LoVo (cell line): Measurements from ENCODE around the gene SLIT3.
"Not testable (repeated sequence)": the region's sequence is repeated elsewhere in the genome, so short reads cannot be mapped to it uniquely, and the experiment has no call there.

Source experiments
- DNase-seq: peaks from one replicate; pipeline ENCODE4 v3.0.0-alpha.2; 2016; ENCODE audit warnings: low spot score

The SLIT3 gene

DNA sequence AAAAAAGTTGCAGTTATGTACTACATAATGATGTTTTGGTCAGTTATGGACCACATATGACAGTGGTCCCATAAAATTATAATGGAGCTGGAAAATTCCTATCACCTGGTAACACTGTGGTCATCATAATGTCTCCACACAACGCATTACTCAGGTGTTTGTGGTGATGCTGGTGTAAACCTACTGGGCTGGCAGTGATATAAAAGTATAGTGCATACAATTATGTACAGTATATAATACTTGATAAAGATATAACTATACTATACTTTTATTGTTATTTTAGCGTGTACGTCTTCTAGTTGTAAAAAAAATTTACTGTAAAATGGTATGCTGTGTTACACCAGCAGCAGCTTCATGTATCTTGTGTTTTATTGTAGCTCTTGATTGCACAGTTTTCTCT is 655.7 kb downstream of the SLIT3 start:
- no peak for DNase-seq

DNA sequence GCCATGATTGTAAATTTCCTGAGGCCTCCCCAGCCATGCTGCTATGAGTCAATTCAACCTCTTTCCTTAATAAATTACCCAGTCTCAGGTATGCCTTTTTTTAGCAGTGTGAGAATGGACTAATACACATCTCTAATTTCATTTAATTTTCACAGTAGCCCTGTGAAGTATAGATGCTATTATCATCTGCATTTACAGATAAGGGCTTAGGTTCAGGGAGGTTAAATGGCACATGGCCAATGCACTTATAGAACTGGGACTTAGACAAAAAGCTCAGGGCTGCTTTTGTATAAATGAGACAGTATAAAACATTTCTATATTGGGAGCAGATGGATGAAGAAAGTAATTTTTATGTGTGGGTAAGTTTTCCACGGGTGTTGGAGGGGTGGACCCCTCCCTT is 658.9 kb downstream of the SLIT3 start:
- no peak for DNase-seq

DNA sequence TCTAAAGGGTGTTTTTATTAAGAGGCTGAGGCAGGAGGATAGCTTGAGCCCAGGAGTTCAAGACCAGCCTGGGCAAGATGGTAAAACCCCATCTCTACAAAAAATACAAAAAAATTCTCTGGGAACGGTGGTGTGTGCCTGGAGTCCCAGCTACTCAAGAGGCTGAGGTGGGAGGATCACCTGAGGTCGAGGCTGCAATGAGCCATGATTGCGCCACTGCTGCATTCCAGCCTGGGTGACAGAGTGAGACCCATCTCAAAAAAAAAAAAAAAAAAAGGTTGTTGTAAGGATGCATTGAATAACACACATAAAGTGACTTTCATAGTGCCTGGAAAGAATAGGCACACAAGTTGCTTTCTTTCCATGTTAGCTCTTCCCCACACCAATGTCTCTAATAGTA is 662.1 kb downstream of the SLIT3 start:
- not testable (repeated sequence) for DNase-seq

DNA sequence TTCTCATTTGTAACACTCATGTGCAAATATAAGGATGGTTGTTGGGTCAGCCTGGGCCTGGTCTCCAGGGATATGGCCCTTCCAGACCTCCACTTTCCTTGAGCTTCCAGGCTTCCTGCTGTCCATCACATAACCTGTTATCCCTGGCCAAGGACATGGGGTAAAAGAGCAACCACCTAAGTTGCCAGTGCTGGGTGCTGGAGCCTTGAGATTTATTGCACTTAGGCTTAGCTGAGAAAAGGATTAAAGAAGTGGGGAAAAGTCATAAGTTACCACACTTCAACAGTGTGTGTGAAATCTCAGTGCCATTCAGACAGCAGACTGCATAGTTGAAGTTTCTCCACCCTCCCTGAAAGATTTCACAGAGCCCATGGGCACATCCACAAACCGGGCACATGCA is 663.1 kb downstream of the SLIT3 start:
- no peak for DNase-seq

DNA sequence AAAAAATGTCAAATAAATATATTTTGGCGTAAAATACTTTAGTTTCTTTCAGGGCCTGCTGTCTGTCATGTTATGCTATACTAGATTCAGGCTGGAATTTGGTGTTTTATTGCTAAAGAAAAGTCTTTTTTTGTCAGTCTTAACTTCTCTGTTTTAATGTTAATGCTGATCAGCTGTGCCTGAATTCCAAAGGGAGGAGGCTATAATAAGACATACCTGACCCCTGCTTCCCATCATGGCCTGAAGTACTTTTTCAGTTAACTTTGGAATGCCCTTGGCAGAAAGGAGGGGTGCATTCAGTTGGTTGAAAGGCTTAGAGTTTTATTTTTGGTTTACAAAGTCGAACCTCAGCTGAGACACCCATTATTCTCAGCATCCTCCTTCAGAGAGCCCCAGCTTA is 663.7 kb downstream of the SLIT3 start:
- DNase-seq = no peak

DNA sequence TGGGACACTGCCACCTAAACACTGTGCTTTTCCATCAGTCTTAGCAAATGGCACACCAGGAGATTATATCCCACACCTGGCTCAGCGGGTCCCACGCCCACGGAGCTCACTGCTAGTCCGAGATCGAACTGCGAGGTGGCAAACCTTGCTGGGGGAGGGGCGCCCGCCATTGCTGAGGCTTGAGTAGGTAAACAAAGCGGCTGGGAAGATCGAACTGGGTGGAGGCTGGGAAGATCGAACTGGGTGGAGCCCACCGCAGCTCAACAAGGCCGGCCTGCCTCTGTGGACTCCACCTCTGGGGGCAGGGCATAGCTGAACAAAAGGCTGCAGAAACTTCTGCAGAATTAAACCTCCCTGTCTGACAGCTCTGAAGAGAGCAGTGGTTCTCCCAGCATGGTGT is 670.0 kb downstream of the SLIT3 start:
- DNase-seq = not testable (repeated sequence)

DNA sequence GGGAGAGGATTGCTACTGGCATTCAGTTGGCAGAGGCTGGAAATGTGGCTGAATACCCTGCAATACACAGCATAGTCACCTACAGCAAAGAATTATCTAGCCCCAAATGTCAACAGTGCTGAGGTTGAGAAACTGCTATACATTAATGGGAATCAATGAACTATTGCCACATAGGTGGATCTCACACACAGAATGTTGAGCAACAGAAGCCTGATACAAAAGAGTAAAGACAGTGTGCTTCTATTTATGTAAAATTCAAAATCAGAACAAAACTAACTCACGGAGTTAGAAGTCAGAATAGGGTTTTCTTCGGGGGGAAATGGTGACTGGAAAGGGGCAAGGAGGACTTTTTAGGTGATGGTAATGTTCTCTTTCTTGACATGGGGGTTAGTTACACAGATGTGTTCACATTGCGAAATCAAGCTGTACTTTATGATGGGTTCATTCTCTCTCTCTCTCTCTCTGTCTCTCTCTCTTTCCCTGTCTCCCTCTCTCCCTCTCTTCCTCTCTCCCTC is 676.0 kb downstream of the SLIT3 start:
- no peak for DNase-seq

DNA sequence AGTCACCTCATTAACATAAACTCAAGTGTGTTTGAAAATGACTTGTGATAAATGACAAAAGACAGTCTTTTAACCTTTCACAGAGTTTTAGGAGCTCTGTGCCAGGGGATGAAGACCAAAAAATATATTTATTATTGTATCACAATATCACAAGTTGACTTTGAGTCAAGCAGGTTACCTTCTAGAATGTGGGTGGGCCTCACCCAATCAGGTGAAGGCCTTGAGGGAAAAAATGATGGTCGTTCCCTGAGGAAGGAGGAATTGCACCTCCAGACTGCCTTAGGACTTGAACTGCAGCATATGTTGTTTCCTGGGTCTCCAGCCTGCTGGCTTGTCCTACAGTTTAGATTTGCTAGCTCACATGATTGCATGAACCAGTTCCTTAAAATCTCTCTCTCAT is 680.1 kb downstream of the SLIT3 start:
- DNase-seq = no peak

DNA sequence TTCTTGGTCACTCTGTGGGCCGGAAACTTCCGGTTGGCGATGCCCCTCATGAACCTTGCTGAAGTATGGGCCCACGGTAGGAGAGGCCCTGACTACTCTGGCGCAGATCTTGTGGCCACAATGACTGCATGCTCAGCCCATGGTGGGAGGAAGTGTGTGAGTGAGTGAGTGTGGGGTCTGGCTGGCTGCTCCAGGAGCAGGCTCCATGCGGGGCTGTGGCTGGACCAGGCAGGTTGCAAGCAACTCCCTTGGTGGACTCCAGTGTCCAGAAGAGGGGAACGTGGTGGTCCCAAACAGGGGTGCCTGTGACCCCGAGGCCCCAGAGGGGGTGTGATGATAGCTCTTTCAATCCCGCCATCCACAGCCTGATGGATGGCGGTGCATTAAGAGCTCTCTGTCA is 686.3 kb downstream of the SLIT3 start:
- no peak for DNase-seq

DNA sequence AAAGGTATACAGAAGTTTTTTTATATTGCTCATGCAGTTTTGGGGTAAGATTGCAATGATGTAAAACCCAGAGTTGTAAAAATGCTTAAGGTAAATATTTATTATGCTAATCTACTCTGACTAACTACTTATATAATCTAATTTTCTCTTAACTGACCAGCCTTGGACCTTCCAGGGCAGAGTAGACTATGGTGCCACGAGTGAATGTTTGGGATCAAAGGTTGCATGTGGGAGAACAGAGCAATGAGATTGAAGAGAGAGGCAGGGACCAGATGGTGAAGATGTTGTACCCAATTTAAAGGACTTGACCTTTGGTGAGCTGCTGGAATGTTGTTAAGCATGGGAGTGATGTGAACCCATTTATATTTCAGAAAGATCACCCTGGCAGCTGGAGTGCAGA is 686.9 kb downstream of the SLIT3 start:
- no peak for DNase-seq

DNA sequence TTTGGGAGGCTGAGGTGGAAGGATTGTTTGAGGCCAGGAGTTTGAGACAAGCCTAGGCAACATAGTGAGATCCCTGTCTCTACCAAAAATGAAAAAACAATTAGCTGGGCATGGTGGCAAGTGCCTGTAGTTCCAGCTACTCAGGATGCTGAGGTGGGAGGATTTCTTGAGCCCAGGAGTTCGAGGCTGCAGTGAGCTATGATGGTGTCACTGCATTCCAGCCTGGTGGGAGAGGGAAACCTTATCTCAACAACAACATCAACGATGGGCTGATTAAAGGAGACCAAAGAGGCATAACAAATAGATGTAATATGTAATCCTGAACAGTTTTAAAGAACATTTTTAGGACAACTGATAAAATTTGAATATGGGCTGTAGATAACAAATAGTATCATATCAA is 687.5 kb downstream of the SLIT3 start:
- no peak for DNase-seq

DNA sequence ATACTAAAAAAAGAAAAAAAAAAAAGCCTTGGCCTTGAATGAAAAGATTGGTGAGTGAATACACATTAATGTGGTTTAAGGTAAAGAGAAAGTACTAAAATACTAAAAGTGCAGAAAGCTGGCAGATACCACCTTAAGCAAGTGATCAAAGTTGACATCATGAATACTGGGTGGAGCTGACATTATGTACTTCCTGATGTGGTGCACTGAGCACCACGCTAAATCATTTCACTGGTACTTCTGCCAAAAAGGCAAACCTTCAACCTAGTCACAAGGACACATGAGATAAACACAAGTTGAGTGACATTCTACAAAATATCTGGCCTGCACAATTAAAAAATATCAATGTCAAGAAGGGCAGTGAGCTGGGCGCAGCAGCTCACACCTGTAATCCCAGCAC is 687.9 kb downstream of the SLIT3 start:
- DNase-seq = no peak

DNA sequence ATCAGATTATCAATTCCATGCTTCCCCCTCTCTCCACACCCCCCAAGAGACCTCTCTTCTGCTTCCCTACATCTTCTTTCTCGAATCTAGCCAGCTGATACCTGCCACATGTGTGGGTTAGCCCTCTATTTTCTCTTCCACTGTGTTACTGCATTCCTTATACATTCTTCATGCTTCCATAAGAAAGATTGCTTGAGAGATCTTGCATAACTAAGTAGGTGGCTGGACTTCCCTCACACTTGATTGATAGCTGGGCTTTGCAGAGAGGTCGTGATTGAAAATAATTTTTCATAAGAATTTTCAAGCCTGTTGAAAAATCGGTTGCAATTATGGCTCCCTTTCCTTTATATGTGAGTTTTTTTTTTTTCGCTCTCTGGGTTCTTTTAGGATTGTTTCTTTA is 688.8 kb downstream of the SLIT3 start:
- DNase-seq = no peak
